B cell (primary cell): ENCODE measurements around the gene ZFP91. TPM values are rescaled to one million over a fixed set of nuclear protein-coding genes. Genes with fewer than 3 reads are reported as not detected.

Experiments used
- ATAC-seq: fragments of 200-7000 bp; cut with Tn5 transposase; one replicate; pipeline ENCODE4 v1.10.0; 2021; ENCODE audit warnings: low read depth, mild to moderate bottlenecking, moderate number of reproducible peaks, moderate library complexity
- CTCF ChIA-PET: fragments of 350-600 bp; sonication (Branson Sonifier 250); formaldehyde crosslinking; loops from one replicate; lab custom pipeline; 2021; ENCODE audit warnings: antibody characterized with exemption, inconsistent platforms; lab: Charles Lee
- POLR2A ChIA-PET: fragments of 350-600 bp; sonication (Branson Sonifier 250); formaldehyde crosslinking; loops from one replicate; lab custom pipeline; 2021; ENCODE audit warnings: antibody characterized with exemption; lab: Charles Lee
- DNase-seq: peaks from one replicate; pipeline ENCODE4 v3.0.0; 2013
- H2AFZ ChIP-seq: 2 replicates; pipeline ENCODE4 v1.6.1; 2012; ENCODE audit warnings: mild to moderate bottlenecking, low read depth, low read length; ENCODE audit not compliant: insufficient read depth, poor library complexity, severe bottlenecking
- H3K27ac ChIP-seq, 2 donors: 1 replicate in 1 of 2; 2 replicates in 1 of 2; pipeline ENCODE4 v1.5.1; 2012 to 2013; ENCODE audit warnings: low read length in 2 of 2, mild to moderate bottlenecking in 2 of 2, moderate library complexity in 1 of 2
- H3K27me3 ChIP-seq, 4 experiments: fragments of 200-600 bp in 1 of 4; sonication (generic) in 1 of 4; replicated peaks in 1 of 4; 1 replicate in 2 of 4; 2 replicates in 2 of 4; pipeline versions ENCODE4 v1.6.1 to v1.7.0; 2013 to 2016; ENCODE audit warnings: low read length in 3 of 4, mild to moderate bottlenecking in 2 of 4, mixed read lengths in 1 of 4, moderate library complexity in 1 of 4; ENCODE audit not compliant: insufficient read depth in 4 of 4, control insufficient read depth in 3 of 4; ENCODE audit errors: control extremely low read depth in 1 of 4
- H3K36me3 ChIP-seq, 2 experiments: replicated peaks in 1 of 2; 1 replicate in 1 of 2; 2 replicates in 1 of 2; pipeline versions ENCODE4 v1.6.1 to v1.7.1; 2013; ENCODE audit warnings: low read length in 1 of 2; ENCODE audit not compliant: insufficient read depth in 2 of 2, control insufficient read depth in 1 of 2; ENCODE audit errors: control extremely low read depth in 1 of 2, extremely low read depth in 1 of 2
- H3K4me1 ChIP-seq, 2 donors: fragments of 200-600 bp in 1 of 2; sonication (generic) in 1 of 2; 1 replicate in 1 of 2; 2 replicates in 1 of 2; pipeline versions ENCODE4 v1.5.1 to v1.6.1; 2013 to 2017; ENCODE audit warnings: low read length in 2 of 2; ENCODE audit not compliant: control insufficient read depth in 2 of 2, insufficient read depth in 2 of 2
- H3K4me2 ChIP-seq: replicated peaks from 2 replicates; pipeline ENCODE3; 2012; ENCODE audit warnings: mild to moderate bottlenecking, low read depth, low read length; ENCODE audit not compliant: poor library complexity, severe bottlenecking
- H3K4me3 ChIP-seq, 5 experiments: fragments of 200-600 bp in 1 of 5; sonication (generic) in 1 of 5; 1 replicate in 3 of 5; 2 replicates in 2 of 5; pipeline versions ENCODE4 v1.5.1 to v1.7.0; 2011 to 2016; ENCODE audit warnings: low read length in 4 of 5, mild to moderate bottlenecking in 4 of 5, low read depth in 2 of 5, control low read depth in 1 of 5, moderate library complexity in 1 of 5; ENCODE audit not compliant: insufficient read depth in 1 of 5; ENCODE audit errors: control extremely low read depth in 1 of 5, extremely low read depth in 1 of 5
- H3K79me2 ChIP-seq: fragments of 200-600 bp; sonication (generic); one replicate; pipeline ENCODE4 v1.6.0; 2016; ENCODE audit warnings: low read length; ENCODE audit not compliant: control insufficient read depth, insufficient read depth
- H3K9ac ChIP-seq: fragments of 200-600 bp; sonication (generic); 2 replicates; pipeline ENCODE4 v1.6.1; 2017; ENCODE audit warnings: mild to moderate bottlenecking, low read length, moderate library complexity
- H3K9me3 ChIP-seq, 3 donors: one replicate each; pipeline versions ENCODE4 v1.6.1 to v1.7.1; 2013; ENCODE audit warnings: low read length in 2 of 3; ENCODE audit not compliant: control insufficient read depth in 2 of 3, insufficient read depth in 1 of 3; ENCODE audit errors: control extremely low read depth in 1 of 3
- H4K20me1 ChIP-seq: 2 replicates; pipeline ENCODE4 v1.6.0; 2012; ENCODE audit warnings: mild to moderate bottlenecking, low read length; ENCODE audit not compliant: insufficient read depth, control insufficient read depth, poor library complexity, severe bottlenecking
- H3K27ac Mint-ChIP-seq: one replicate; pipeline ENCODE4 v1.8.0; 2021; ENCODE audit warnings: mixed read lengths
- H3K27me3 Mint-ChIP-seq: one replicate; pipeline ENCODE4 v1.8.0; 2021; ENCODE audit warnings: mixed read lengths
- H3K4me1 Mint-ChIP-seq: one replicate; pipeline ENCODE4 v1.8.0; 2021; ENCODE audit warnings: mixed read lengths
- H3K4me3 Mint-ChIP-seq: one replicate; pipeline ENCODE4 v1.8.0; 2021; ENCODE audit warnings: mixed read lengths
- H3K9me3 Mint-ChIP-seq: one replicate; pipeline ENCODE4 v1.8.0; 2022; ENCODE audit warnings: mixed read lengths; ENCODE audit not compliant: insufficient read depth
- EZH2 ChIP-seq: IDR thresholded peaks from 2 replicates; pipeline ENCODE4 v1.6.1; 2012; ENCODE audit warnings: borderline replicate concordance, low read depth, mild to moderate bottlenecking, moderate library complexity, low read length; ENCODE audit not compliant: insufficient read depth, poor library complexity, severe bottlenecking
- WGBS: methylation state at CpG from one replicate; pipeline ENCODE4 v1.1.5; 2013; ENCODE audit warnings: missing lambda C conversion rate; ENCODE audit not compliant: insufficient coverage; 5-methylcytosine and 5-hydroxymethylcytosine counted together
- intact Hi-C: fragments of 100-400 bp; cut with micrococcal nuclease; formaldehyde crosslinking; loops from one replicate; pipeline ENCODE4 v1.10.0; 2022
- polyA plus RNA-seq: library from polyadenylated mRNA; depleted of rRNA; stranded (reverse); fragments of >200 nt; gene quantifications from 2 replicates; pipeline ENCODE4 v1.2.3, GENCODE V29; 2012
- total RNA-seq, 2 donors: library from RNA; stranded (reverse); fragments of 120-200 nt in 1 of 2; gene quantifications; 1 replicate in 1 of 2; 2 replicates in 1 of 2; pipeline versions ENCODE4 v1.2.3 to v1.2.4, GENCODE V29; 2013 to 2022
- TF ChIP-seq, protein P1 (sequence below): fragments of 200-600 bp; IDR thresholded peaks from one replicate; pipeline ENCODE4 v1.8.0; 2022; ENCODE audit warnings: antibody characterized with exemption, mild to moderate bottlenecking

ZFP91 gene
- total and polyA plus RNA-seq, 2 donors (not counting 1 experiment from before 2014, with no cell fraction given): 14.4 to 51.2 TPM

DNA sequence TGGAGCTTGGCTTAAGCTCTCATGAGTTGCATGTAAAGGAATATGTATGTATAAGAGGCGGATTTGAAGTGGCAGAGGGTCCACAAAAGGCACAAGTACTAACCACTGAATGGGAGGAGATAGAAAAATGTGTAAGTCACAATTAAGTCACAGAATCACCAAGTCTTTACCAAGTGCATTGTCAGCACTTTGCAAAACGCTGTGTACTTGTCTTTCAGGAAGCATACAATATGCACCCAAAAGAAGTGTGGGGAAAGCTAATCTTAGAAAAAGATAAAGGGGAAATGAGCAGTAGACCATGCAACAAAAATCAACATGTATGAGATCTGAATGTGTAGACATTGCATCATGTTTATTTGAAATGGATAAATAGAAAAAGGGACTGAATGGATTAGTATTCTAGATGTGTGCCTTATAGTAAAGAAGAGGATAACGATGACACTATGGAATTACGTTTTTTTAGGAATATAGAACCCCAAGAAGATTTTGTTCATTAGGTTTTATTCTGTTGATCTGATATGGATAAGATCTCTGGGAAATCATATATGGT lies 48.1 kb downstream of the ZFP91 start:
- H3K4me3 ChIP-seq: no peak overlapping the region
- ChIA-PET POLR2A (no interaction called here), CTCF (interaction anchor here (1.8 to 5.0 kb wide), 3 partner anchors 26 to 509 kb away, joined by 5 to 81 read pairs (median 7); no protein-coding TSS in a partner anchor)
- Mint-ChIP-seq H3K4me3 (no peak overlapping the region), H3K27me3 (no peaks in the 10 kb centered on the region), H3K4me1 (peaks cover 21% of the 10 kb centered on the region), H3K27ac (no peak overlapping the region), H3K9me3 (no peaks in the 10 kb centered on the region)
- TF ChIP-seq, protein P1, sequence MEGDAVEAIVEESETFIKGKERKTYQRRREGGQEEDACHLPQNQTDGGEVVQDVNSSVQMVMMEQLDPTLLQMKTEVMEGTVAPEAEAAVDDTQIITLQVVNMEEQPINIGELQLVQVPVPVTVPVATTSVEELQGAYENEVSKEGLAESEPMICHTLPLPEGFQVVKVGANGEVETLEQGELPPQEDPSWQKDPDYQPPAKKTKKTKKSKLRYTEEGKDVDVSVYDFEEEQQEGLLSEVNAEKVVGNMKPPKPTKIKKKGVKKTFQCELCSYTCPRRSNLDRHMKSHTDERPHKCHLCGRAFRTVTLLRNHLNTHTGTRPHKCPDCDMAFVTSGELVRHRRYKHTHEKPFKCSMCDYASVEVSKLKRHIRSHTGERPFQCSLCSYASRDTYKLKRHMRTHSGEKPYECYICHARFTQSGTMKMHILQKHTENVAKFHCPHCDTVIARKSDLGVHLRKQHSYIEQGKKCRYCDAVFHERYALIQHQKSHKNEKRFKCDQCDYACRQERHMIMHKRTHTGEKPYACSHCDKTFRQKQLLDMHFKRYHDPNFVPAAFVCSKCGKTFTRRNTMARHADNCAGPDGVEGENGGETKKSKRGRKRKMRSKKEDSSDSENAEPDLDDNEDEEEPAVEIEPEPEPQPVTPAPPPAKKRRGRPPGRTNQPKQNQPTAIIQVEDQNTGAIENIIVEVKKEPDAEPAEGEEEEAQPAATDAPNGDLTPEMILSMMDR: no peak
- no peak for TF ChIP-seq EZH2
- H3K79me2 ChIP-seq: no peaks in the 10 kb centered on the region
- H3K27ac ChIP-seq: no peak overlapping the region
- H3K4me1 ChIP-seq: peaks cover 3 to 5% of the 10 kb centered on the region in 2 donors
- no peak overlapping the region for H2AFZ ChIP-seq
- no peak overlapping the region for H3K4me2 ChIP-seq
- H3K9me3 ChIP-seq: no peaks in the 10 kb centered on the region
- DNase-seq (no peak), ATAC-seq (no peak)
- H3K27me3 ChIP-seq: no peaks in the 10 kb centered on the region
- 80% methylated on average over 1 of the region's 4 CpGs for WGBS
- no peaks in the 10 kb centered on the region for H4K20me1 ChIP-seq
- peaks cover 6 to 30% of the 10 kb centered on the region in 2 experiments for H3K36me3 ChIP-seq
- H3K9ac ChIP-seq: no peak overlapping the region
- intact Hi-C loops: no loop called here

DNA sequence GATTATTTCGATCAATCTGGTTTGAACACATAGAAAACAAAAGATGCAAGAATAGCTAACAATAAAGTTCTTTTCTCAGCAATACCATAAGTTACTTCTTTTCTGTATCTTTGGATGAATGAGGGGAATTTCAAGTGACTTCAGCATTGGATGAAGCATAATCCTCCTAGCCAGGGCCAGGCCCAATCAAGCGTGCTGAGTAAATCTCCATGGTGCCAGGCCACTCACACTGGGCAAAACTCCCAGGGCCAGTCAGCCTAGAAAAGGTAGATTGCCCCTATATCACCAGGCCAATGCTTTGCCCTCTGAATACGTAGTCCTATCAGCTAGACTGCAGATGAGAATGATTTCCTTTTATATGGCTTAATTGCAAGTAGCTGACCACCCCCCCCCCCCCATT lies 49.6 kb downstream of the ZFP91 start:
- H3K9me3 Mint-ChIP-seq: no peaks in the 10 kb centered on the region
- Histone ChIP-seq H3K4me3 (no peak overlapping the region), H3K4me2 (no peak overlapping the region), H3K4me1 (peaks cover 3 to 5% of the 10 kb centered on the region in 2 donors), H4K20me1 (no peaks in the 10 kb centered on the region), H3K79me2 (no peaks in the 10 kb centered on the region), H3K27ac (no peak overlapping the region), H3K9ac (no peak overlapping the region), H3K27me3 (no peaks in the 10 kb centered on the region), H2AFZ (no peak overlapping the region), H3K9me3 (no peaks in the 10 kb centered on the region), H3K36me3 (peaks cover 6 to 17% of the 10 kb centered on the region in 2 experiments)
- POLR2A ChIA-PET: interaction anchor here (0.6 kb wide), 1 partner anchor 56 kb away, joined by 4 read pairs; no protein-coding TSS in a partner anchor
- no peak overlapping the region for H3K27ac Mint-ChIP-seq
- no peak for ATAC-seq
- TF ChIP-seq EZH2: no peak
- TF ChIP-seq, protein P1: no peak
- DNase-seq: no peak
- peaks cover 21% of the 10 kb centered on the region for H3K4me1 Mint-ChIP-seq
- H3K4me3 Mint-ChIP-seq: no peak overlapping the region
- WGBS: 100% methylated on average over 1 of the region's 3 CpGs
- H3K27me3 Mint-ChIP-seq: no peaks in the 10 kb centered on the region
- intact Hi-C loops: no loop called here
- CTCF ChIA-PET: interaction anchor here (0.6 to 5.0 kb wide), 15 partner anchors 9 to 961 kb away, joined by 3 to 81 read pairs (median 9); partner anchors contain the start of genes LPXN and ZFP91
